Astrocyte of the cerebellum (primary cell): ENCODE results near the gene CLPTM1.

ENCODE experiments used
- DNase-seq: peaks from one replicate; pipeline ENCODE4 v3.0.0-alpha.2; 2011; ENCODE audit warnings: low read depth
- H3K4me3 ChIP-seq: 2 replicates; pipeline ENCODE4 v1.5.1; 2011; ENCODE audit warnings: mild to moderate bottlenecking, low read depth, low read length, moderate library complexity
- CTCF ChIP-seq: IDR thresholded peaks from 2 replicates; pipeline ENCODE4 v1.5.1; 2012; ENCODE audit warnings: low read length, low read depth, moderate library complexity, mild to moderate bottlenecking; ENCODE audit errors: missing control alignments
- in situ Hi-C: cut with HindIII; loops from 2 replicates; pipeline ENCODE4 v1.10.0; 2017; ENCODE audit warnings: low sequenced_read_pairs

CLPTM1 gene

GRCh38 chr19:45038931-45039893 lies 84.0 kb downstream of the CLPTM1 start, which contains the start of gene CLASRP:
CLASRP (plus strand) TSS chr19:45039045; CDS start chr19:45040213, 1,168 bp downstream.
- in situ Hi-C loops = no loop called here
- no peak for TF ChIP-seq CTCF
- H3K4me3 ChIP-seq = peak within 1 kb of the TSS; percentile 80
- DNase-seq = peak; percentile 63

DNA sequence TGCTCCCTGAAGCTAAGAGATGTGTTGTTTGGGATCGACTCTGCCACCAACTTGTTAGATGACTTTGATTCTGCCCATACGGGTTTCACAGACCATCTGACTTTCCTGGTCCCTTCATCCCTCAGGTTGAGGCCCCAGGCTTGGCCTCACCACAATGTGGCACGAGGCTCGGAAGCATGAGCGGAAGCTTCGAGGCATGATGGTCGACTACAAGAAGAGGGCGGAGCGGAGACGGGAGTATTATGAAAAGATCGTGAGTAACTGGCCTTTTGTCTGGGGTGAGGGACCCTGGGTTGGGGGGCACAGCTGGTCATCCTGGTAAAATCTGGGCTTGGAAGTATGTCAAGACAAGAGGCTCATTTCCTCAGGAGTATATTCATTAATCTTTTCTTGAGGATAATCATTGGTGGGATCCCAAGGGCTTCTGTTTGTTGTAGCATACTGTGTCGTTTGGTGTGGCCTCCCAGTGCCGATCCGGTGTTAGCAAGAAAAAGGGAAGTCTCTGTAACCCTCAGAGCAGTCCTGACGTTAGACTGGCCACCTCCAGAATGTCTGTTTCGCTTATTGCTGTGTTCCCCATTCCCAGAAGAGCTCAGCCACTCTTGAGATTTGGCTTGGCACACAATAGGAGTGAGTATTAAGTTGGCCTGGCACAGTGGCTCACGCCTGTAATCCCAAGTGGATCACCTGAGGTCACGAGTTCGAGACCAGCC lies 85.0 kb downstream of the CLPTM1 start:
- in situ Hi-C loops = no loop called here
- no peak for TF ChIP-seq CTCF
- DNase-seq = no peak
- H3K4me3 ChIP-seq = peak overlapping the region; percentile 80

DNA sequence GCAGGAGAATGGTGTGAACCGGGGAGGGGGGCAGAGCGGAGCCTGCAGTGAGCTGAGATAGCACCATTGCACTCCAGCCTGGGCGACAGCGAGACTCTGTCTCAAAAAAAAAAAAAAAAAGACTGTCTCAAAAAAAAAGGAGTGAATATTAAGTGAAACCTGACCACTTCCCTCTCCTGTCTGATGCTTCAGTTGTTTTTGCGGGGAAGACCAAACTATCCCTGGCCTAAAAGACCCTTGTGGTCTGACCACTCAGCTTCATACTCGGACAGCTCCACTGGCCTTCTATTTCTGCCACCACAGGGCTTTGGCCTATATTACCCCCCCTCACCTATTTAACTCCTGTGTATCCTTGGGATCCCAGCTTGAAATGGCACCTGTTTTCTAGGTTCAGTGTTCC lies 85.9 kb downstream of the CLPTM1 start:
- DNase-seq = no peak
- no peak overlapping the region for H3K4me3 ChIP-seq
- TF ChIP-seq CTCF = no peak
- in situ Hi-C loops = no loop called here
